Tibial artery (tissue), 4 donors: ENCODE results near the gene CERS6.

Source experiments
- DNase-seq, 2 donors: peaks; one replicate each; pipeline ENCODE4 v3.0.0-alpha.2; 2019
- H3K27ac ChIP-seq, 2 donors: fragments of 200-600 bp; sonication (generic) in 1 of 2; 1 replicate in 1 of 2; 2 replicates in 1 of 2; pipeline ENCODE4 v1.5.1; 2018 to 2019; ENCODE audit warnings: mild to moderate bottlenecking in 1 of 2
- H3K27me3 ChIP-seq, 2 donors: fragments of 200-600 bp; sonication (generic) in 1 of 2; one replicate each; pipeline versions ENCODE4 v1.5.1 to v1.6.0; 2016 to 2019
- H3K36me3 ChIP-seq, 3 donors: fragments of 200-600 bp; sonication (generic) in 2 of 3; one replicate each; pipeline ENCODE4 v1.5.1; 2016 to 2019; ENCODE audit warnings: mild to moderate bottlenecking in 2 of 3
- H3K4me1 ChIP-seq, 4 donors: fragments of 200-600 bp; sonication (generic) in 2 of 4; 1 replicate in 3 of 4; 2 replicates in 1 of 4; pipeline ENCODE4 v1.5.1; 2016 to 2019
- H3K4me3 ChIP-seq, 2 donors: fragments of 200-600 bp; sonication (generic) in 1 of 2; 1 replicate in 1 of 2; 2 replicates in 1 of 2; pipeline ENCODE4 v1.5.1; 2018 to 2019; ENCODE audit warnings: mild to moderate bottlenecking in 2 of 2
- H3K9me3 ChIP-seq, 3 donors: fragments of 200-600 bp; sonication (generic) in 1 of 3; one replicate each; pipeline ENCODE4 v1.5.1; 2016 to 2019
- CTCF ChIP-seq, 2 experiments: fragments of 200-600 bp in 1 of 2; fragments of 450-650 bp in 1 of 2; IDR thresholded peaks; one replicate each; pipeline ENCODE4 v1.5.1; 2017 to 2019; ENCODE audit warnings: antibody characterized with exemption in 2 of 2, mild to moderate bottlenecking in 1 of 2, moderate library complexity in 1 of 2
- intact Hi-C: fragments of 100-400 bp; cut with DNase I; formaldehyde crosslinking; loops from one replicate; pipeline ENCODE4 v1.15.0; 2023; ENCODE audit warnings: low total_unique reads

Gene CERS6

GRCh38 chr2:168793596-168793995 lies 337.5 kb downstream of the CERS6 start:
- Histone ChIP-seq H3K4me3 (no peak overlapping the region), H3K36me3 (no peaks in the 10 kb centered on the region), H3K4me1 (peaks cover 0 to 4% (median 0%) of the 10 kb centered on the region in 4 donors), H3K27ac (no peak overlapping the region), H3K9me3 (no peaks in the 10 kb centered on the region), H3K27me3 (no peaks in the 10 kb centered on the region)
- no peak for DNase-seq
- intact Hi-C loops: no loop called here
- no peak for TF ChIP-seq CTCF (IDR thresholded peaks at IDR 0.05)

- H3K27me3 ChIP-seq: no peaks in the 10 kb centered on the region
- no peak for DNase-seq
- no peaks in the 10 kb centered on the region for H3K36me3 ChIP-seq
- H3K4me1 ChIP-seq: peaks cover 0 to 2% (median 0%) of the 10 kb centered on the region in 4 donors
- H3K9me3 ChIP-seq: no peaks in the 10 kb centered on the region
- no peak overlapping the region for H3K27ac ChIP-seq
- TF ChIP-seq CTCF (IDR thresholded peaks at IDR 0.05): no peak
- intact Hi-C loops: no loop called here
- no peak overlapping the region for H3K4me3 ChIP-seq
These were observed 338.9 kb downstream of the CERS6 start for GRCh38 chr2:168794968-168795367.

- no peaks in the 10 kb centered on the region for H3K36me3 ChIP-seq
These were observed 340.1 kb downstream of the CERS6 start for GRCh38 chr2:168796090-168796577.

GRCh38 chr2:168796583-168797285 lies 340.7 kb downstream of the CERS6 start:
- H3K27ac ChIP-seq: no peak overlapping the region
- no peak for DNase-seq

More at GRCh38 chr2:168796090-168796577, 340.1 kb downstream of the CERS6 start:
- intact Hi-C loops: no loop called here
- no peak for DNase-seq
- Histone ChIP-seq H3K27ac (no peak overlapping the region), H3K4me3 (no peak overlapping the region), H3K27me3 (no peaks in the 10 kb centered on the region), H3K4me1 (no peaks in the 10 kb centered on the region), H3K9me3 (no peaks in the 10 kb centered on the region)
- TF ChIP-seq CTCF (IDR thresholded peaks at IDR 0.05): no peak

GRCh38 chr2:168797286-168797655 lies 341.2 kb downstream of the CERS6 start:
- Histone ChIP-seq H3K36me3 (no peaks in the 10 kb centered on the region), H3K9me3 (no peaks in the 10 kb centered on the region), H3K4me1 (no peaks in the 10 kb centered on the region), H3K27me3 (no peaks in the 10 kb centered on the region), H3K4me3 (no peak overlapping the region), H3K27ac (no peak overlapping the region)
- no peak for DNase-seq
- no peak for TF ChIP-seq CTCF (IDR thresholded peaks at IDR 0.05)
- intact Hi-C loops: no loop called here

More at GRCh38 chr2:168796583-168797285, 340.7 kb downstream of the CERS6 start:
- H3K36me3 ChIP-seq: no peaks in the 10 kb centered on the region
- TF ChIP-seq CTCF (IDR thresholded peaks at IDR 0.05): no peak
- H3K9me3 ChIP-seq: no peaks in the 10 kb centered on the region
- intact Hi-C loops: no loop called here
- no peak overlapping the region for H3K4me3 ChIP-seq
- H3K27me3 ChIP-seq: no peaks in the 10 kb centered on the region
- H3K4me1 ChIP-seq: no peaks in the 10 kb centered on the region
